Neural crest cell (in vitro differentiated cells): ENCODE data around the gene TASOR2. TPM values are rescaled to one million over a fixed set of nuclear protein-coding genes. Genes with fewer than 3 reads are reported as not detected.
A peak's percentile ranks its signal among the peaks of the same experiment; 100 is the strongest.

Source experiments
- DNase-seq: peaks from one replicate; pipeline ENCODE4 v3.0.0; 2021; ENCODE audit warnings: low read depth, mixed read lengths, low spot score
- H3K27ac Mint-ChIP-seq: one replicate; pipeline ENCODE4 v1.8.0; 2021; ENCODE audit warnings: mild to moderate bottlenecking, mixed read lengths; ENCODE audit not compliant: unreplicated experiment
- H3K27me3 Mint-ChIP-seq: 2 replicates; pipeline ENCODE4 v1.8.0; 2021; ENCODE audit warnings: low read depth, mild to moderate bottlenecking, mixed read lengths
- H3K36me3 Mint-ChIP-seq: 2 replicates; pipeline ENCODE4 v1.8.0; 2021; ENCODE audit warnings: low read depth, mild to moderate bottlenecking, mixed read lengths
- H3K4me1 Mint-ChIP-seq: 2 replicates; pipeline ENCODE4 v1.8.0; 2021; ENCODE audit warnings: mixed read lengths
- H3K4me3 Mint-ChIP-seq: one replicate; pipeline ENCODE4 v1.8.0; 2021; ENCODE audit warnings: mild to moderate bottlenecking, mixed read lengths
- H3K9me3 Mint-ChIP-seq: 2 replicates; pipeline ENCODE4 v1.8.0; 2021; ENCODE audit warnings: mixed read lengths
- total RNA-seq: library from RNA; stranded (reverse); gene quantifications from 2 replicates; pipeline ENCODE4 v1.2.1, GENCODE V29; 2021
- TF ChIP-seq, protein P1 (sequence below): fragments of 200-600 bp; sonication (generic); conservative IDR thresholded peaks from 2 replicates; pipeline ENCODE4 v1.5.0; 2021; ENCODE audit warnings: antibody characterized with exemption, mild to moderate bottlenecking

Gene TASOR2
- total RNA-seq, 1 donor from 2014 or later: 49.1 TPM

- Mint-ChIP-seq H3K27ac (no peak overlapping the region), H3K36me3 (peaks cover 15% of the 10 kb centered on the region), H3K27me3 (no peaks in the 10 kb centered on the region), H3K4me1 (no peaks in the 10 kb centered on the region), H3K9me3 (no peaks in the 10 kb centered on the region), H3K4me3 (no peak overlapping the region)
- DNase-seq: no peak
- TF ChIP-seq, protein P1, sequence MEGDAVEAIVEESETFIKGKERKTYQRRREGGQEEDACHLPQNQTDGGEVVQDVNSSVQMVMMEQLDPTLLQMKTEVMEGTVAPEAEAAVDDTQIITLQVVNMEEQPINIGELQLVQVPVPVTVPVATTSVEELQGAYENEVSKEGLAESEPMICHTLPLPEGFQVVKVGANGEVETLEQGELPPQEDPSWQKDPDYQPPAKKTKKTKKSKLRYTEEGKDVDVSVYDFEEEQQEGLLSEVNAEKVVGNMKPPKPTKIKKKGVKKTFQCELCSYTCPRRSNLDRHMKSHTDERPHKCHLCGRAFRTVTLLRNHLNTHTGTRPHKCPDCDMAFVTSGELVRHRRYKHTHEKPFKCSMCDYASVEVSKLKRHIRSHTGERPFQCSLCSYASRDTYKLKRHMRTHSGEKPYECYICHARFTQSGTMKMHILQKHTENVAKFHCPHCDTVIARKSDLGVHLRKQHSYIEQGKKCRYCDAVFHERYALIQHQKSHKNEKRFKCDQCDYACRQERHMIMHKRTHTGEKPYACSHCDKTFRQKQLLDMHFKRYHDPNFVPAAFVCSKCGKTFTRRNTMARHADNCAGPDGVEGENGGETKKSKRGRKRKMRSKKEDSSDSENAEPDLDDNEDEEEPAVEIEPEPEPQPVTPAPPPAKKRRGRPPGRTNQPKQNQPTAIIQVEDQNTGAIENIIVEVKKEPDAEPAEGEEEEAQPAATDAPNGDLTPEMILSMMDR: no peak
Observed at GRCh38 chr10:5640501-5640900, 44.1 kb upstream of the TASOR2 start.

DNA sequence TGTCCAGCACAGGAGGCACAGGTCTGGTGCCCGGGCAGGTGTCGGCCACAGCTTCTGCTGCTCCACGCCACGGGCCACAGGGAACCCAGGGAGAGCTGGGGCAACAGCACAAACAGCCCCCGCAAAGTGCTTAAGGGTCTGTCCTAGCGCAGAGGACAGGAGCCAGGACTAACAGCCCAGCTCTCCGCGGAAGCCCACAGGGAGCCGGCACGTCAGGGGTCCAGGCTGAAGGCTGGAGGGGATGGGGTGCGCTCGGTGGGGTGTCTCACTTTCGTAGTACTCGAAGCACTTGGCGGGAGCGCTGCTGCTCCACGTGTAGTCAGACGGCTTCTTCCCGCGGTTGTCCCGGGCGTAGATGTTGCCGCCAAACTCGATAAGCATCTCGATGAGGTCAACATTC is 43.1 kb upstream of the TASOR2 start:
- TF ChIP-seq, protein P1: no peak
- H3K4me3 Mint-ChIP-seq: no peak overlapping the region
- no peaks in the 10 kb centered on the region for H3K27me3 Mint-ChIP-seq
- H3K9me3 Mint-ChIP-seq: no peaks in the 10 kb centered on the region
- no peaks in the 10 kb centered on the region for H3K4me1 Mint-ChIP-seq
- H3K36me3 Mint-ChIP-seq: peaks cover 15% of the 10 kb centered on the region
- H3K27ac Mint-ChIP-seq: no peak overlapping the region
- DNase-seq: no peak

DNA sequence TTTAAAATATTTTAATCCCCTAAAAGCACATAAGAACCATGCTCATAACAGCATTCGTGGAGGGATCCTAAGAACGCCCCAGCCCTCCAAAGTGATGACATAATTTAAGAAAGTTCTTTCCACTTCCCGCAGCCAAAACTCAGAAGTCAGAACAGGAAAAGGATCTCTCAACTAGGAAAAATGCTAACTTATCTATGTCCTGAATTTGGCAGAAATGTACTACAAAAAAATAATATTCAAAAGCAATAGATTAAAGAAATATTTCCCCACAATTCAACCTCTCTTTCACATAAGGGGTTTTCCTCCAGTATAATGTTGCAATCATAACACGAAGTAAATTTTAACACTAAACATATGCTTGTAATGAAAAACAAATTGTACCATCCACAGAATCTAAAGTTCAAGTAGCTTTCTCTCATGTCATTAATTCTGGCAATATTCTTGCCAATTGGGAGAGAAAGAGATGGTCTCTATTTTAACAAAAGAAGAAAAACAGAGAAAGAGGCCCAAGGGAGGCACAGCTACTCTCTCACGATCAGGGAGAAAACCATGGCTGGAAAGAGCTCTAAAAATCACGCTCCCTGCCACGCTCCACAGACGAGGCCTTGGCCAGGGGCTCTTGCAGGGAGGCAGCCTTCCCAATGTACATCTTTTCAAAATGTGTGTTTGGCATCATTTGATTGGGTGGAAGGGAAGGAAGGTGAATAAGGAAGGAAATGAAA is 41.1 kb upstream of the TASOR2 start:
- Mint-ChIP-seq H3K4me3 (no peak overlapping the region), H3K27me3 (no peaks in the 10 kb centered on the region), H3K27ac (no peak overlapping the region), H3K4me1 (no peaks in the 10 kb centered on the region), H3K36me3 (peaks cover 13% of the 10 kb centered on the region), H3K9me3 (no peaks in the 10 kb centered on the region)
- DNase-seq: no peak
- TF ChIP-seq, protein P1: no peak

GRCh38 chr10:5644930-5645329 is 39.7 kb upstream of the TASOR2 start:
- TF ChIP-seq, protein P1: no peak
- Mint-ChIP-seq H3K4me1 (peaks cover 2% of the 10 kb centered on the region), H3K27ac (peak overlapping the region; percentile 15), H3K4me3 (no peak overlapping the region), H3K9me3 (no peaks in the 10 kb centered on the region), H3K27me3 (no peaks in the 10 kb centered on the region), H3K36me3 (peaks cover 16% of the 10 kb centered on the region)
- DNase-seq: no peak

DNA sequence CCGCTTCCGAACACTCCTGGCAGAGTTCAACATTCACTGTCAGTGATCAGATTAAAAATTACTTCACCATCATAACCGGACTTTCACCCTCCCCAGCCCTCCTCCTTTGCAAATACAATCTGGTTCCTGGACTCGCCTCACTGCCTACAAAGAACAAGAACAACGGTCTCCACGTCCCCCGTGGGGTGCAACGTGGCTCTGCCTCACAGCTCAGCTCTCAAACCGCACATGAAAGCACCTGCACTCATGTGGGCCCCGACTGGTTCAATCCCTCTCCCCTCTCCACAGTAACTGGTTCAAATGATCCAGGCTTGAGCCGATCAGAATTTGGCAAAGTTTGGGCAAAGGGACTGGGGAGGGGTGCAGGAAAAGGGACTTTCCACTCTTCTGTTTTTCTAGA is 39.3 kb upstream of the TASOR2 start:
- TF ChIP-seq, protein P1: no peak
- Mint-ChIP-seq H3K27me3 (no peaks in the 10 kb centered on the region), H3K9me3 (no peaks in the 10 kb centered on the region), H3K36me3 (peaks cover 20% of the 10 kb centered on the region), H3K27ac (no peak overlapping the region), H3K4me3 (no peak overlapping the region), H3K4me1 (peaks cover 5% of the 10 kb centered on the region)
- DNase-seq: no peak
